Adrenal gland (tissue), 5 donors: ENCODE results near the gene BCL11B.

Experiments
- CTCF ChIP-seq, 6 experiments: fragments of 450-650 bp in 4 of 6; fragments of 200-600 bp in 2 of 6; sonication (generic) in 1 of 6; IDR thresholded peaks; 1 replicate in 5 of 6; 2 replicates in 1 of 6; pipeline versions ENCODE4 v1.5.1 to v1.8.0; 2016 to 2021; ENCODE audit warnings: antibody characterized with exemption in 6 of 6, mild to moderate bottlenecking in 2 of 6, moderate library complexity in 1 of 6
- POLR2A ChIP-seq, 2 donors: fragments of 450-650 bp; IDR thresholded peaks; one replicate each; pipeline ENCODE4 v1.6.1; 2017; ENCODE audit warnings: antibody characterized with exemption in 2 of 2, mild to moderate bottlenecking in 2 of 2, moderate library complexity in 1 of 2
- donor health status: DM: no; HTN: no; CAD: no.

GRCh38 chr14:99129211-99129696 is 142.7 kb downstream of the BCL11B start:
- no peak for TF ChIP-seq CTCF (IDR thresholded peaks at IDR 0.05)
- no peak for TF ChIP-seq POLR2A (IDR thresholded peaks at IDR 0.05)
